Ishikawa (cell line): ENCODE results near the gene HNMT.

Experiments
- CEBPB ChIP-seq: IDR thresholded peaks from 2 replicates; pipeline ENCODE4 v1.6.1; 2012
- TF ChIP-seq, protein P1 (sequence below): IDR thresholded peaks from 2 replicates; pipeline ENCODE4 v1.6.1; 2012; ENCODE audit warnings: low read depth, mild to moderate bottlenecking

DNA sequence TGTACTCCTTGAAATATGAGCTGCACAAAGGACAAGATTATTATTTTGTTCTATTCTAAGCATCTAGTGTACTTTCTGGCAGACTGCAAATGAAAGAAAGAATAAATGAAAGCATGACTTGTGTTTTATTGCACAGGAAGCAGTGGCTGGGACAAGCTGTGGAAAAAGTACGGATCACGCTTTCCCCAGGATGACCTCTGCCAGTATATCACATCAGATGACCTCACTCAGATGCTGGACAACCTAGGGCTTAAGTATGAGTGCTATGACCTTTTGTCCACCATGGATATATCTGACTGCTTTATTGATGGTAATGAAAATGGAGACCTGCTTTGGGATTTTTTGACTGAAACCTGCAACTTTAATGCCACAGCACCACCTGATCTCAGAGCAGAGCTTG is 49.4 kb downstream of the HNMT start:
- TF ChIP-seq, protein P1, sequence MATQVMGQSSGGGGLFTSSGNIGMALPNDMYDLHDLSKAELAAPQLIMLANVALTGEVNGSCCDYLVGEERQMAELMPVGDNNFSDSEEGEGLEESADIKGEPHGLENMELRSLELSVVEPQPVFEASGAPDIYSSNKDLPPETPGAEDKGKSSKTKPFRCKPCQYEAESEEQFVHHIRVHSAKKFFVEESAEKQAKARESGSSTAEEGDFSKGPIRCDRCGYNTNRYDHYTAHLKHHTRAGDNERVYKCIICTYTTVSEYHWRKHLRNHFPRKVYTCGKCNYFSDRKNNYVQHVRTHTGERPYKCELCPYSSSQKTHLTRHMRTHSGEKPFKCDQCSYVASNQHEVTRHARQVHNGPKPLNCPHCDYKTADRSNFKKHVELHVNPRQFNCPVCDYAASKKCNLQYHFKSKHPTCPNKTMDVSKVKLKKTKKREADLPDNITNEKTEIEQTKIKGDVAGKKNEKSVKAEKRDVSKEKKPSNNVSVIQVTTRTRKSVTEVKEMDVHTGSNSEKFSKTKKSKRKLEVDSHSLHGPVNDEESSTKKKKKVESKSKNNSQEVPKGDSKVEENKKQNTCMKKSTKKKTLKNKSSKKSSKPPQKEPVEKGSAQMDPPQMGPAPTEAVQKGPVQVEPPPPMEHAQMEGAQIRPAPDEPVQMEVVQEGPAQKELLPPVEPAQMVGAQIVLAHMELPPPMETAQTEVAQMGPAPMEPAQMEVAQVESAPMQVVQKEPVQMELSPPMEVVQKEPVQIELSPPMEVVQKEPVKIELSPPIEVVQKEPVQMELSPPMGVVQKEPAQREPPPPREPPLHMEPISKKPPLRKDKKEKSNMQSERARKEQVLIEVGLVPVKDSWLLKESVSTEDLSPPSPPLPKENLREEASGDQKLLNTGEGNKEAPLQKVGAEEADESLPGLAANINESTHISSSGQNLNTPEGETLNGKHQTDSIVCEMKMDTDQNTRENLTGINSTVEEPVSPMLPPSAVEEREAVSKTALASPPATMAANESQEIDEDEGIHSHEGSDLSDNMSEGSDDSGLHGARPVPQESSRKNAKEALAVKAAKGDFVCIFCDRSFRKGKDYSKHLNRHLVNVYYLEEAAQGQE, result no peak
- TF ChIP-seq CEBPB, result no peak
